ENCODE data around the gene PTPN14.

PTPN14 gene

GRCh38 chr1:214354440-214355148 lies 196.8 kb downstream of the PTPN14 start:
- DNase-seq, result no peak

- DNase-seq, result no peak
These were observed 198.6 kb downstream of the PTPN14 start for GRCh38 chr1:214352838-214353237.

GRCh38 chr1:214351551-214352277 lies 199.7 kb downstream of the PTPN14 start:
- DNase-seq, result no peak

- no peak for DNase-seq
These were observed 201.6 kb downstream of the PTPN14 start for GRCh38 chr1:214349781-214350180.

- no peak for DNase-seq
These were observed 202.4 kb downstream of the PTPN14 start for GRCh38 chr1:214349008-214349407.

GRCh38 chr1:214344897-214345296 lies 206.5 kb downstream of the PTPN14 start:
- no peak for DNase-seq

GRCh38 chr1:214342525-214342924 lies 208.9 kb downstream of the PTPN14 start:
- DNase-seq, result no peak

GRCh38 chr1:214341932-214342331 lies 209.5 kb downstream of the PTPN14 start:
- DNase-seq, result no peak

GRCh38 chr1:214341459-214341858 lies 209.9 kb downstream of the PTPN14 start:
- DNase-seq, result no peak

GRCh38 chr1:214338212-214338611 lies 213.2 kb downstream of the PTPN14 start:
- no peak for DNase-seq

- DNase-seq, result no peak
These were observed 213.9 kb downstream of the PTPN14 start for GRCh38 chr1:214337511-214337910.

- DNase-seq, result no peak
These were observed 214.4 kb downstream of the PTPN14 start for GRCh38 chr1:214337015-214337414.

- no peak for DNase-seq
These were observed 215.8 kb downstream of the PTPN14 start for GRCh38 chr1:214335567-214335966.

GRCh38 chr1:214332946-214333798 lies 218.2 kb downstream of the PTPN14 start:
- DNase-seq, result peak; percentile 19

GRCh38 chr1:214331827-214332423 lies 219.5 kb downstream of the PTPN14 start:
- DNase-seq, result peak; percentile 31

GRCh38 chr1:214331180-214331579 lies 220.2 kb downstream of the PTPN14 start:
- DNase-seq, result no peak

- DNase-seq, result no peak
These were observed 220.7 kb downstream of the PTPN14 start for GRCh38 chr1:214330715-214331114.

GRCh38 chr1:214330222-214330621 lies 221.2 kb downstream of the PTPN14 start:
- DNase-seq, result no peak

- no peak for DNase-seq
These were observed 221.8 kb downstream of the PTPN14 start for GRCh38 chr1:214329470-214330220.

- peak; percentile 71 for DNase-seq
These were observed 222.5 kb downstream of the PTPN14 start for GRCh38 chr1:214328770-214329469.

- DNase-seq, result peak; percentile 55
These were observed 223.9 kb downstream of the PTPN14 start for GRCh38 chr1:214327514-214327913.

- DNase-seq, result no peak
These were observed 225.0 kb downstream of the PTPN14 start for GRCh38 chr1:214326406-214326805.

Data from NK-92 treated with Interleukin-12 subunit alpha and Interleukin-12 subunit beta, amount 100 ng/mL, for 24 hours (cell line).